GM21515 (cell line): ENCODE measurements around the gene COMMD1.
"Not testable (repeated sequence)": the region's sequence is repeated elsewhere in the genome, so short reads cannot be mapped to it uniquely, and the experiment has no call there.

Experiments
- ATAC-seq: cut with Tn5 transposase; IDR thresholded peaks from one replicate; pipeline ENCODE4 v1.9.1; 2021; ENCODE audit not compliant: unreplicated experiment

Gene COMMD1

DNA sequence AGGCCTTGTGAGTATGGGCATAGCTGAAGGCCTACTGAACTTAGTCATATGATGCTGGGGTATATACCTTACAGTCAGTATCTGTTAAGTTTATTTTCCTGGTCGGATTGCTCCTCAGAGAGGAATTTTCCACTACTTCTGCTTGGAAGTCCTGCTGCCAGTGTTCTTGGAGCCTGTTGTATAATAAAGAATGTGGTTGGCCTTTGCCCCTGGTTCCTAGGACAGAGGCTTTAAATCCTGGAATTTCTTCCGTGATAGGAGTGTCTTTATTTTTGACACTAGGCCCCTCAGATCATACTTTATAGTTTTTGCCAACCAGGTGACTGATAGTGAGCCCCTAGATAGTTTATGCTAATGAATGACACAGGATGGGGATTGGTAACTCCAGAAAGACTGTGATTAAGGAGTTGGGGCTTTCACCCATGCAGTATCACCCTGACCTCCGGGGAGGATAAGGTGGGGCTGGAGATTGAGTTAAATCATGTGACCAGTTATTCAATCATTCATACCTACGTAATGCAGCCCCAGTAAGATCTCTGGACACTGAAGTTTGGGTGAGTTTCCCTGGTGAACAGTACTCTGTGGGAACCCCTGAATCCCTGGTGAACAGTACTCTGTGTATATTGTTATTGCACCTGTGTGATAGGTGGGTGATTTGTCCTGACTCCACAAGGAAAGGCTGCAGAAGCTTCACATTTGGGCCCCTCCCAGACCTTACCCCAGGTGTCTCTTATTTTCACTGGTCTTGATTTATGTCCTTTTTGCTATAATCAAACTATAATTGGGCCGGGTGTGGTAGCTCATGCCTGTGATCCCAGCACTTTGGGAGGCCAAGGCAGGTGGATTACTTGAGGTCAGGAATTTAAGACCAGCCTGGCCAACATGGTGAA lies 56.9 kb downstream of the COMMD1 start:
- no peak for ATAC-seq

DNA sequence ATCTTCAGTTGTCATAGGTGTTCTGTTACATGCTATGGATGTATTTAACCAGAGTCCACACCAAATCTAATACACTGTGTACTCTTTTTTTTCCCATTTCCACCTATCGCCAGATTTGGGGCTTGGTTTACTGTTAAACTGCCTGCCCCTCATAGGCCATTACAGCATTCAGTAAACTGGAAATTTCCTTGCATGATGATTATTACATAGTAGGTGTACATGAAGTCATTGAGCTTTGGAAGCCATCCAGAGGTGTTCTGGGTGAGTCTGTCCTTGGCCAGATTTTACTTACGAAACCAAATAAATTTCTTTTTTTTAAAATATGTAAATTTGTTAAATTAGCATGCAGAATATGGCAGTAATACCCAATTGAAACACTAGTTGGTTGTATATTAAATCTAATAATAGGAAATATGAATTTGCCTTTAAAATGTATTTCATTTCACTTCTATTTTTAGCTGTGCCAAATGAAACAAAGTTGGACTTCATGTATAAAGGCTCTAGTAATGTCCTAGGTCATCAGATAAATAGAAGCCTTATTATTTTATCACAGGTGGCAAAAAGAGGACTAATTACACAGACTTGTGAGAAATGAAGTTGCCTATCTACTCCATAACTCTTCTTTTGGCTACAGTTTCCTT lies 60.7 kb downstream of the COMMD1 start:
- no peak for ATAC-seq

DNA sequence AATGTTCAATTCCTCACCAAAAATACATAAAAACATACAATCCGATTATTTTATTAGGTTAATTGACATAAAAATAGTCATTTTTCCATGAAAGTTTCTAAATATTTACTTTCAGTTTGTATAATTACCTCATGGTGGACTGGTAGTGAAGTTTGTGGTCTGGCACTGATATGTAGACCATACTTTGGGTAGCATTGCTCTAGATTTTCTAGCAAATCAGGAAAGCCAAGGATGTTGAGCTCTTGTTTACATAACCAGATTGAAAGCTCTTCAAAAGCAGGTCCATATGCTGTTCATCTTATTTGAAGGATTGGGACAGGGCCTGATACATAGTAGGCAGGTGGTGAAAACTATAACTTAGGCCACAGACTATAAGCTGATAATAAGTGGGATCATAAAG lies 61.8 kb downstream of the COMMD1 start:
- ATAC-seq: no peak

DNA sequence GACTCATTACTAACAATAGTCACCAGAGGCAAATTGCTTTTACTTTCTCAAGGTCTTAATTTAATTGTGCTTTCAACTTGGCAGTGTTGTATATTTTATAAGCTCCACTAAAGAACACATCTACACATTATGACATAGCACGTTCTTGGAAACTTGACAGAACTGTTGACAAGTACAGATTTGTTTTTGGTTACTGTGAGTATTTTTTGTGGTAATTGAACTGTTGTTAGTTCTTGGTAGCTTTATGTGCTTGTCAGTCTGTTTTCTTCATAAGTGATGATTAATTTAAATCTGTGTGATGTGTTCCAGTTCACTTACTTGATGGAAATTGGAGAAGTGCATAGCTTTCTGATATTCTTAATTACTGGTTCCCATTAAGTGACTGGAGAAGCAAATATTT lies 63.9 kb downstream of the COMMD1 start:
- no peak for ATAC-seq

DNA sequence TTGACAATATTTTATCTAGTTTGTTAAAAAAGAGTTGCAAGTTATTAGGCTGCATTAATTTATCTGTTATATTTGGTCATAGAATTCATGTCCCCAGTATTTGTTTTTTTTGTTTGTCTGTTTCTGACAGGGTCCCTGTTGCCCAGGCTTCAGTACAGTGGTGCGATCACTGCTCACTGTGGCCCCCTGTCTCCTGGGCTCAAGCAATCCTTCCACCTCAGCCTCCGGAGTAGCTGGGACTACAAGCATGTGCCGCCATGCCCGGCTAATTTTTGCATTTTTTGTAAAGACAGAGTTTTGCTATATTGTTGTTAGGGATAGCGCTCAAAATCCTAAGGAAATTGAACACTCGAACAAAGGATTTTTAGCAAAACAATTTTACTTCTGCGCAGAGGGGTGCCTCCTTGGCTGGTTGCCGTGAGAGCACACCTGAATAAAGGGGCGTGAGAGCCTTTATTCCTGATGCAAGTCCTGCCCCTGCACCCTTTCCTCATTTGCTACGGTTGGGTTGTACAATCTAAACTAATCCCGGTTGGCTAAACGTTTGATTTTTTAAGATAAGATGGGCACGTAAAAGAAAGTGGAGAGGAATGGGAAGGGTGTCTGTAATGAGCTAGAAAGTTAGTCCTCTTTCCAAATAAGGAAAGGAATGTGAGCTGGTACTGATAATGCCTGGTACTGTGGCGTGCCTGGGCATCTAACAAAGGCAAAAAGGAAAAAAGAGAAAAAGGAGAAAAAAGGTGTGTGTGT lies 65.5 kb downstream of the COMMD1 start:
- ATAC-seq: no peak

DNA sequence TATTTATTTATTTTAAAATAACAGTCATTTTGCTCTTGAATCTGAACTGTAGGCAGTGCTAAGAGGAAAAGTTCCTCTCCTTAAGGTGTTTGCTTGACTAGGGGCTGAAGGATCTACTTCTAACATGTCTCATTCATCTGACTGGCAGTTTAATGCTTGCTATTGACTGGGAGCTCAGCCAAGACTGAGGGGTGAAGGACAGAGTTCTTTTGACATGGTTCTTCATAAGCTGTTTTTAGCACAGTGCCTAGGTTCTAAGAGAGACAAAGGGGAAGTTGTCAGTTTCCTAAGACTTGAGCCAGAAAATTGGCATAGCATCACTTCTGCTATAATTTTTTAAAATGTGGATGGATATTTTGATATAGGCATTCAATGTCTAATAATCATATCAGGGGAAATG lies 73.0 kb downstream of the COMMD1 start:
- ATAC-seq: no peak

DNA sequence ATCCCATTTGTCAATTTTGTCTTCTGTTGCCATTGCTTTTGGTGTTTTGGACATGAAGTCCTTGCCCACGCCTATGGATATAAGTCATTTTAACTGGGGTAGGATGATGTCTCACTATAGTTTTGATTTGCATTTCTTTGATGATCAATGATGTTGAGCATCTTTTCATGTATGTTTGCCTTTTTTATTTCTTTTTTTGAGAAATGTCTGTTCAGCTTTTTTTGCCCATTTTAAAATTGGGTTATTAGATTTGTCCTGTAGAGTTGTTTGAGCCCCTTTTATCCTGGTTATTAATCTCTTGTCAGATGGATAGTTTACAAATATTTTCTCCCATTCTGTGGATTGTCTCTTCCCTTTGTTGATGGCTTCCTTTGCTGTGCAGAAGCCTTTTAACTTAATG lies 75.3 kb downstream of the COMMD1 start:
- no peak for ATAC-seq

DNA sequence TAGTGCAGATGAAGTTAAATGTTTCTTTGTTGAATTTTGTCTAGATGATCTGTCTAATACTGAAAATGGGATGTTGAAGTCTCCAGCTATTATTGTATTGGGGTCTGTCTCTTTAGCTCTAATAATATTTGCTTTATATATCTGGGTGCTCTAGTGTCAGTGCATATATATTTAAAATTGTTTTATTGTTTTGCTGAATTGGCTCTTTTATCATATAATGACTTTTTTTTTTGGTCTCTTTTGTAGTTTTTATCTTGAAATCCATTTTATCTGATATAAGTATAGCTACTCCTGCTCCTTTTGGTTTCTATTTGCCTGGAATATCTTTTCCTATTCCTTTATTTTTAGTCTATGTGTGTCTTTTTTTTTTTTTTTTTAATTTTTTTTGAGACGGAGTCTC lies 79.2 kb downstream of the COMMD1 start:
- no peak for ATAC-seq

DNA sequence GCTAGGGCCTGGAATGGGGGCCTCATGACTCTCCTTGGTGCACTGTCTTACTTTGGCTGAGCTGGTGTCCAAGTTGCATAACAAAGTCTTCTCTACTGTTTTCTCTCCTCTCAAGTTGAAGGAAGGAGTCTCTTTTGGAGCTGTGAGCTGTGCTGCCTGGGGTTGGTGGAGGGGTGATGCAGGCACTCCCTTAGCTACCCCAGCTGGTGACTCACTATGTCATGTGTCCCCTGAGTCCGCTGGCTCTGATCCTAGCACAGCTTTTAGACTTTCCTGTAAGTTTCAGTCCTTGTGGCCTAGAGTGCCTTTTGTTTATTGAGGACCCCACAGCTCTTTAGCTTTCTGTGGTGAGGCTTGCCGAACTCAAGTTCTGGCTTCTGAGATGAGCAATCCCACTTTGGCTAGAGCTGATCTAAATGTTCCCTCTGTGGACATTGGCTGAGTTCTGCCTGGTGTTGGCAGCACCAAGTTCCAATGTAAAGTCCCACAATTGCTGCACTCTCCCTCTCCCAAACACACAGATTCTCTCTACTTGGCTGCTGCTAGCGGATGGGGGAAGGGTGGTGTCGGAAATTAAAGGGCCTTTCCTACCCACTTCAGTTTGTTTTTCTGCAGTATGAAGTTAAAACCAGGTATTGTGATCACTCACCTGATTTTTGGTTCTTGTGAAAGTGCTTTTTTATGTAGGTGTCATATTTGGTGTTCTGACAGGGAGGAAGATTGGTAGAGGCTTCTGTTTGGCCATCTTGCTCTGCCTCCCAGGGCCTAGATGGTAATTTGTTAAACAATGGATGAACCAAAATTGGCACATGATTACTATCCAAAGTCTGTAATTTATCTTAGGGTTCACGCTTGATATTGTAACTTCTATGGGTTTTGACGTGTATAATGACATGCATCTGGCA lies 83.2 kb downstream of the COMMD1 start:
- ATAC-seq: no peak

DNA sequence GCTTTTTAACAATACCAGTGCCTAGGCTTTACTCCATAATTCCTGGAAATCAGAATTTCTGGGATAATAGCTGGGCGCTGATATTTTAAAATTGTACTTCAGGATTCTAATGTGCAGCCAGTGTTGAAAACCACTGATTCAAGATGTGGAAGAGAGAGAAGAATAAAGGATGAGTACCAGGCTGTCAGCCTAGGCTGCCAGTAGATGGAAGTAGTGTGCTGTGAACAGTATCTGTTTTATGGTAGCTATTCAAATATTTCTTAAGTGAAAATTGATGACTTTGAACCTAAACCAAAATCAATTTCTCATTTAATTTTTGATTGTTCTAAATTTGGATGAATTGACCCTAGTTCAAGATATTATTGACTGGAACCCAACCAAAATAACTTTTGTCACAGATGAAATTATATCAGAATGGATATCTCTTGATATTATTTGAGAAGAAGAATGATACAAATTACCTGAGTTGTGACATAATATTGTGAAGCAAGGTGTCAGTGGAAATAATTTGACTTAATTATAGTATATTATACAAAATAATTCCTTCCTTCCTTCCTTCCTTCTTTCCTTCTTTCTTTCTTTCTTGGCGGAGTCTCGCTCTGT lies 88.0 kb downstream of the COMMD1 start:
- ATAC-seq: peak; percentile 62

DNA sequence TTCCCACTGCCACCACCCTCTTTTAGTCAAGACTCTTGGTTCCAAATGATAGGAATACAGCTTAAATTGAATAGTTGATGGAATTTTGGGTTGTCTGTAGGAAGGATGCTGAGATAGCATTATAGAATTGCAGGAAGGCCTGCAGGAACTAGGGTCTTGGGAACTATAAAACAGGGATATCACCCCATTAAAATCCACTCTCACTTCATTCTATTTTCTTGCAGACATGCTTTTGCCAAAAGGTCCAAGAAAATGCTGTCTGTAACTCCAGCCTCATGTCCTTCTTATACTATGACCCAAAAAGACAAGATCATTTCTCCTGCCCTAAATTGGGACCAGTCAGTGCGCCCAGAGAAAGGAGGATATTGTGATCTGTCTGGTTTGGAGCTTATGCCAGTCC lies 89.1 kb downstream of the COMMD1 start:
- no peak for ATAC-seq

DNA sequence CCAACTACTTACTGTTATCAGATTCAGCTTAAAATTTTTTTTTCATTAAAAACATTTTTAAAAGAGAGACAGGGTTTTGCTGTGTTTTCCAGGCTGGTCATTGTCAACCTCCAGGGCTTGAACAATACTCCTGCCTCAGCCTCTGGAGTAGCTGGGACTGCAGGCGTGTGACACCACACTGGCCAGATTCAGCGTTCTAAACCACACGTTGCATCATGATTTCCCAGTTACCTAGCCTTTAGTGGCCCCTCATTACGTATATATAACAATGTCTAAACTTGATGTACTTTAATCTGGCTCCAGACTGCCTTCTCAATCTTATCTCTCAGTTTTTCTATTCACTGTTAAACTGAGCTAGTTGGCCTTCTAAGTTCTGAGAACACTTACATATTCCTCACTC lies 89.6 kb downstream of the COMMD1 start:
- no peak for ATAC-seq

DNA sequence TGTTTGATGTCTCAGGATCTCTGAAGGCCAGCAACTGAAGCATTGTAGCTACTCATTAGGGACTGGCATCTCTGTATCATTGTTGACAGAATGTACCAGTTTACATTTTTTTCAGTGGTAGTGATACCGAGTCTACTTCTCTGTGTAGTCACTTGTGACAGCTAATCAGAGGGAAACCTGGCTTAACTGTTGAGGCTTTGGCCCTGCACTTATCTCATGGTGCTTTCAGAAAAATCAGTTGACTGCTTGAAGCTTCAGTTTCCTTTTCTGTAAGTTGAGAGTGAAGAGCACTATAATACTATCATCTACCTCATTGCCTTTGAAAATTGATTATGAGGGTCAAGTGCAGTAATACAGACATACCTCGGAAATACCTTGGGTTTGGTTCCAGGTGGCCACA lies 90.0 kb downstream of the COMMD1 start:
- no peak for ATAC-seq

DNA sequence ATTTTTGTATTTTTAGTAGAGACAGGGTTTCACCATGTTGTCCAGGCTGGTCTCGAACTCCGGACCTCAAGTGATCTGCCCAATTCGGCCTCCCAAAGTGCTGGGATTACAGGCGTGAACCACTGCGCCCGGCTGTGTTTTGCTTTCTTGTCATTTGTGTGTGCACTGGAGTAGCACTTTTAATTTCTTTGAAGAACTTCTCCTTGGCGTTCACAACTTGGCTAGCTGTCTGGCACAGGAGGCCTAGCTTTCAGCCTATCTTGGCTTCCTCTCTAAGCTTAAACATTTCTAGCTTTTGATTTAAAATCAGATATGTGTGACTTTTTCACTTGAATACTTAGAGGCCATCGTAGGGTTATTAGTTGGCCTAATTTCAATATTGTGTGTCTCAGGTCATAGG lies 93.0 kb downstream of the COMMD1 start:
- ATAC-seq: no peak

DNA sequence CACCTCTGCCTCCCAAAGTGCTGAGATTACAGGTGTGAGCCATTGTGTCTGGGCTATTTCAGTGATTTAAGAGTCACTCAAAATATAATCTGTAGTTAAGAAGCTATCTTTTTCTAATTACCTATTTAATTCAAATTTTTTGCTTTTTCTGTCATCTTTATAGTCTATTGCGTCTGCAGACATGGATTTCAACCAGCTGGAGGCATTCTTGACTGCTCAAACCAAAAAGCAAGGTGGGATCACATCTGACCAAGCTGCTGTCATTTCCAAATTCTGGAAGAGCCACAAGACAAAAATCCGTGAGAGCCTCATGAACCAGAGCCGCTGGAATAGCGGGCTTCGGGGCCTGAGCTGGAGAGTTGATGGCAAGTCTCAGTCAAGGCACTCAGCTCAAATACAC lies 95.1 kb downstream of the COMMD1 start:
- ATAC-seq: no peak

DNA sequence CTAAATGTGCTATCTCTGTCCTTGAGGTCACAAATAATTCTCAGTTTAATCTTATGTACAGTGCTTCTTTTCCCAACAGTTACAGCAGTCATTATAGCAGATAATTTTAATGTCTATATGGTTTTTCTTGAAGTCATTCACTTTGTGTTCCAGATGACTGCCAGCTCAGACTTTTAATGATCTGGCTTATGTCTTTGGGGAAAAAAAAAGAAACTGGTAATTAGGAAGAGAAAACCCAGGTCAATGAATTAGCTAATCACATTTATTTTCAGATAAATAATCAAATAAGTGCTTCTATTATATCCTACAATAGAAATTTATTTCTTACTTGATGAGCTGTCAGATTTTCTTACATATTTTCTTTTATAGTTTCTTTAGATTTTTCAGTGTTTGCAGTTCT lies 96.0 kb downstream of the COMMD1 start:
- ATAC-seq: no peak

DNA sequence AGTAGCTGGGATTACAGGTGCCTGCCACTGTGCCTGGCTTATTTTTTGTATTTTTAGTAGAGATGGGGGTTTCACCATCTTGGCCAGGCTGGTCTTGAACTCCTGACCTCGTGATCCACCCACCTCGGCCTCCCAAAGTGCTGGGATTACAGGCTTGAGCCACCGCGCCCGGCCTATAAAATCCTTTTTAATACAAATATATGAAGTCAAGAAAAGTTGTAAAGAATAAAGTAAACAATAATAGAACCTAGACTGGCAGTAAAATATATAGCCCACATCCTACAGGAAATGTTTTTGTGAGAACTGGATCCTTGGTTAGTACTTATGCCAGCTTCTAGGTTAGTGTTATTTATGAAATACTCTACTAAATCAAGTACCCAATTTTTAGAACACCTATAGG lies 99.0 kb downstream of the COMMD1 start:
- ATAC-seq: not testable (repeated sequence)

DNA sequence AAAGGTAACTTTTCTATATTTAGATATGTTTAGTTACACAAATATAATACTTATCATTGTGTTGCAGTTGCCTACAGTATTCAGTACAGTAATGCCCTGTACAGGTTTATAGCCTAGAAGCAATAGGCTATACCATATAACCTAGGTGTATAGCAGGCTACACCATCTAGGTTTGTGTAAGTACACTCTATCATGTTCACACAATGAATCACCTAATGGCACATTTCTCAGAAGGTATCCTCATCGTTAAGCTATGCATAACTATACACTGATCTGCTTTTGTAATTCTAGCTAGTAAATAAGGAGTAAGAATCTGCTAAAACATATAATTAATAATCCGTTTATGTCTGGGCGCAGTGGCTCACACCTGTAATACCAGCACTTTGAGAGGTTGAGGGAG lies 102.1 kb downstream of the COMMD1 start:
- ATAC-seq: no peak

DNA sequence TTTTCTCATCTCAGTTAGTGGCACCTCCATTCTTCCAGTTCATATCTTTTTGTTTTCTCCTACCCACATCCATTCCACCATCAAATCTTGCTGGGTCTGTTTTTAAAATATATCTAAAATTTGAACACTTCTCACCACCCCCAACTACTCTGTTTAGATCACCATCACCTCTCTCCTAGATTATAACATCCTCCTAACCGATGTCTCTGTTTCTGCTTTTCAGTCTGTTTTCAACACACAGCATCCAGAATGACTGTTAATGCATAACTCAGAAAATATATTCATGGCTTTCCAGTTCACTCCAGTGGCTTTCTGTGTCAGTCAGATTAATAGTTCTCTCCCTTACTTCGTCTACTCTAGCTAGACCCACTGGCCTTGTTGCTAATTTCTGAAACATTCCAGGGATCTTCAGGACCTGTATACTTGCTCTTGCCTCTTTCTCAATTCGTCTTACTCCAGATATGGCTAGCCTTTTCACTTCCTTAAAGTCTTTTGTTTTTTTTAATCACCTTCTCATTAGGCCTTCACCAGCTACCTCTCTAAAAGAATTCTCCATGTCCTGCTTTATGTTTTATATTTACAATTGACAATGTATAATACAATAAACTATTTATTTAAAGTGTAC lies 105.3 kb downstream of the COMMD1 start:
- no peak for ATAC-seq

DNA sequence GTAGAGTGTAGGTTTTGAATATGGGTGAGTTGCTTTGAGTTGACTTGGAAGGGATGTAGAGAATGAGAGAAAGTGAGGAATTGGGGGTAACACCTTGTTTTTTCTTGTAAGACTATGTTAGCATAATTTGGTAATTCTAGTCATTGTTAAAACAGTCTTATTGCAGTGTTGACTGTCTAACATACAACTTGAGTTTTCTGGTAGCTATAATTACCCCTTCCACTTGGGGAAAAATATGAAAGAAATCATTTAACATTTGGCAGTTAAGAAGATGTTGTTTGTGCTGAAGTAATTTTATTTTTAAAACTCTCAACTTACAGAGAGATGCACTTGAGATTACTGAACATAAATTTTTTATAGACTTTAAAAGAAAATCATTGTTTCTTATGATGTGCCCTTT lies 108.2 kb downstream of the COMMD1 start:
- no peak for ATAC-seq
